HG03097 (cell line): Measurements from ENCODE around the gene PADI4.

Experiments used
- ATAC-seq: cut with Tn5 transposase; IDR thresholded peaks from one replicate; pipeline ENCODE4 v1.9.1; 2021; ENCODE audit not compliant: unreplicated experiment, low FRiP score

The PADI4 gene, protein sequence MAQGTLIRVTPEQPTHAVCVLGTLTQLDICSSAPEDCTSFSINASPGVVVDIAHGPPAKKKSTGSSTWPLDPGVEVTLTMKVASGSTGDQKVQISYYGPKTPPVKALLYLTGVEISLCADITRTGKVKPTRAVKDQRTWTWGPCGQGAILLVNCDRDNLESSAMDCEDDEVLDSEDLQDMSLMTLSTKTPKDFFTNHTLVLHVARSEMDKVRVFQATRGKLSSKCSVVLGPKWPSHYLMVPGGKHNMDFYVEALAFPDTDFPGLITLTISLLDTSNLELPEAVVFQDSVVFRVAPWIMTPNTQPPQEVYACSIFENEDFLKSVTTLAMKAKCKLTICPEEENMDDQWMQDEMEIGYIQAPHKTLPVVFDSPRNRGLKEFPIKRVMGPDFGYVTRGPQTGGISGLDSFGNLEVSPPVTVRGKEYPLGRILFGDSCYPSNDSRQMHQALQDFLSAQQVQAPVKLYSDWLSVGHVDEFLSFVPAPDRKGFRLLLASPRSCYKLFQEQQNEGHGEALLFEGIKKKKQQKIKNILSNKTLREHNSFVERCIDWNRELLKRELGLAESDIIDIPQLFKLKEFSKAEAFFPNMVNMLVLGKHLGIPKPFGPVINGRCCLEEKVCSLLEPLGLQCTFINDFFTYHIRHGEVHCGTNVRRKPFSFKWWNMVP

DNA sequence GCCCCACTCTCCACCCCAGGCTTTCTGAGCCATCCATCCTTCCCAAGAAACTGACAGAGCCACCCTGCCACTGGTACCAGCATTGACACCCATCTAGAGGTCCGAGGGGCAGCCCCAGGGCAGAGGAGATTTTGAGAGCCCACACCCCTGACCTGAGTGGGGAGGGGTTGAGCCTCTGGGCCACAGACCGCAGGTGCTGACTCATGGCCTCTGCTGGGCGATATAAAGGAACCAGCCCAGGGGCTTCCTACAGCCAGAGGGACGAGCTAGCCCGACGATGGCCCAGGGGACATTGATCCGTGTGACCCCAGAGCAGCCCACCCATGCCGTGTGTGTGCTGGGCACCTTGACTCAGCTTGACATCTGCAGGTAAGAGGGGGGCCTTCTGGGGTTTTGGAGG is at the start of gene PADI4:
TSS of gene PADI4 (plus strand) at position 252 of the 400 bp plus-strand sequence. CDS start at position 278, 26 bp downstream.
- ATAC-seq, result no peak

DNA sequence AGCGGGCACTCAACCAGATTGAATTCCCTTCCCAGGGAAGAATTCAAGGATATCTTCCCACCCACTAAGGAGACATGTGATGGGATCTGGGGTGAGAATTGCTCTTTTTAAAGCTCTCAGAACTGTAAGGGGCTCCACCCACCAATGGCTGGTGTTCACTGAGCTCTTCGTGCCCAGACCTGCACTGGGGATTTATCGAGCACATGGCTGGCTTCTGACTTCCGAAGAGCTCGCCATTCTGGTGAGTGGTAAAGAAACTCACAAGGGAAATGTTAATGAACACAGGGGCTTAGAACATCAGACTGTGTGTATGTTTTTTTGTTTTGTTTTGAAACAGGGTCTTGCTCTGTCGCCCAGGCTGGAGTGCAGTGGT is 49.3 kb upstream of the PADI4 start:
- no peak for ATAC-seq

DNA sequence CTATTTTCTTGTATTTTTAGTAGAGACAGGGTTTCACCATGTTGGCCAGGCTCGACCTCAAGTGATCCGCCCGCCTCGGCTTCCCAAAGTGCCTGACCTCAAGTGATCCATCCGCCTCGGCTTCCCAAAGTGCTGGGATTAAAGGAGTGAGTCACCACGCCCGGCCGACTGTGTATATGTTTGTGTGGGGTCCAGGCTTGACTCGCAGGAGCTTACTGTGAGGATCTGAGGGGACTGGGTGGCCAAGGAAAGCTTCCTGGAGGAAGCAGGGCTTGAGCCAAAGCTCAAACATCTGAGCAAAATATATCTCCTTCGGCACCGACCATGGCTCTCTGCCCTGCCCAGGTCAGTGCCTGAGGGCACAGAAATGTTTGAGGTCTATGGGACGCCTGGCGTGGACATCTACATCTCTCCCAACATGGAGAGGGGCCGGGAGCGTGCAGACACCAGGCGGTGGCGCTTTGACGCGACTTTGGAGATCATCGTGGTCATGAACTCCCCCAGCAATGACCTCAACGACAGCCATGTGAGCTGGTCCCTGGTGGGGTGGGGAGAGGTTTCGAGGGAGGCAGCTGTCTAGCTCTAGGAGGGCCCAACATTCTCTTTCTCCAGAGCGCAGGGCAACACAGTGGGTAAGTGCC is 48.6 kb upstream of the PADI4 start:
- no peak for ATAC-seq

DNA sequence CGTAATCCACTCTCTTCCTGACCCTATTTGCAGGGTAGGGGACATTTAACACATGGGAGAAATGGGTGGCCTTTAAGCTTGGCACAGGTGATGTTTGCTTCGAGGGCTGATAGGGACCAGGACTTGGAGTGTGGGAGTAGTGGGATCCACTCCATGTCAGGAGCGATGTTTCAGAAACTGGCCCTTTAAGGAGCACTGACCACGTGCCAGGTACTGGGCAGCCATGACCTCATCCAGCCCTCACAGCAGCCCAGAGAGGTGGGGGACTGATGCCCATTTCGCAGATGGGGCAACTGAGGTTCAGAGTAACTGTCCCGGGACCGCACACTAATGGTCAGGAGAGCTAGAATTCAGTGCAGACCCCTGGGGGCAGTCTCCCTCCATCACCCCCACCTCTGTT is 47.7 kb upstream of the PADI4 start:
- ATAC-seq, result no peak

DNA sequence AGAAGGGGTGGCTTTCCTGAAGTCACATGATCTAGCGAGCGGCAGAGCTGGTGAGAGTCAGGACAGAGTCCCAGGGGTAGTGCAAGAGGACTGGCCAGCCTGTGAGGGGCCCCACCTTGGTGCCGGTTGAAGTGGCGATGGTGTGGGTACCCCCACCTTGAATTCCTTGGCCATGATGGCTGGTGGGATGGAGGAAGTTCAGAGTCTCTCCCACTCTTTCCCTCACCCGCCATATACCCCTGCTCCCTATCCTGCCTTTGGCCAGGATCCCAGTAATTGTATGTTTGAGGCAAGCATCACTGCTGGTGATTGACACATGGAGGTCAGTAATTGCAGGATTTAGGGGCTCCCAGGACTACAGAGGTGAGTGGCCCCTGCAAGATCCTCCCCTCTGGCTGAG is 47.3 kb upstream of the PADI4 start:
- ATAC-seq, result no peak

DNA sequence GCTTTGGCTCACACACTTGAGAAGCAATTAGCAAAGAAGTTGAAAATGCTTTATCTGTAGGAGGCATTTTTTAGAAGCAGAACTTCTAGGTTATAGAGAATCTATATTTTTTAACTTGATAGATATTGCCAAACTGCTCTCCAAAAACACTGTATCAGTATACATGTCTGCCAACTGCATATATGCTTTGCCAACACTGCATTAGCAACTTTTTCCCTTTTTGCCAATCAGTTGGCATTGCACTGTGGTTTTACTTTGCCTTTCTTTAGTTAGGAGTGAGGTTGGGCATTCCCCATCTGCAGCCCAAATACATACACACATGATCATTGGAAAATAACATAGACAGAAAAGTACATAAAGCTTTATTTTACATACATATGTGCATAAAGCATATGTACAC is 44.1 kb upstream of the PADI4 start:
- no peak for ATAC-seq

DNA sequence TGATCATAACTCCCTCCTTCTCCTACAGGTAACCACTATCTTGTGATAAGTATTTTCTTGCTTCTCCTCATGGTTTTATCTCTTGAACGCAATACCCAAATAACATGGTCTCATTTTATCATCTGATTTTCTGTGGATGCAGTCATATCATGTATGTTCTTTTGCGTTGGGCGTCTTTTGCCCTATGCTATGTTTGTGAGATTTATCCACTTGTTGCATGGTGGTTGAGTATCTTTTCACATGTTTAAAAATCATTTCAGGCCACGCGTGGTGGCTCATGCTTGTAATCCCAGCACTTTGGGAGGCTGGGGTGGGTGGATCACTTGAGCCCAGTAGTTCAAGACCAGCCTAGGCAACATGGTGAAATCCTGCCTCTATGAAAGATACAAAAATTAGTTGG is 43.5 kb upstream of the PADI4 start:
- no peak for ATAC-seq

DNA sequence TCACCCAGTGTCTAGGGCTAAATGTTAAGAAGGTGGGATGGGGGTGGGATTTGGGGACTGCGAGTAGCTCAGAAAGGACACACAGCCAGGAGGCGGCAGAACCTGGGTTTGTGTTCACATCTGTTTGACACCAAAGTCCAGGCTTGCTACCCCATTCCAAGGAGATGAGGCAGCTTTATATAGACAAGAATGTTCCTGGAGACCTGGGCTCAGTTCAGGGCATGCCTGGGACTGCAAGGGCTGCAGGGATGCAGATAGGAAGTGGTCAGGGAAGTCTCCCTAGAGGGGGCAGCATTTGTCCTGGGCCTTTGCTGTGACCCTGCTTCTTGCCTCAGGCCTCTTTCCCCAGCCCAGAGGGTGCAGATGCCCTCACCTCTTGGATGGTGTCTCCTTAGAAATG is 42.8 kb upstream of the PADI4 start:
- no peak for ATAC-seq

DNA sequence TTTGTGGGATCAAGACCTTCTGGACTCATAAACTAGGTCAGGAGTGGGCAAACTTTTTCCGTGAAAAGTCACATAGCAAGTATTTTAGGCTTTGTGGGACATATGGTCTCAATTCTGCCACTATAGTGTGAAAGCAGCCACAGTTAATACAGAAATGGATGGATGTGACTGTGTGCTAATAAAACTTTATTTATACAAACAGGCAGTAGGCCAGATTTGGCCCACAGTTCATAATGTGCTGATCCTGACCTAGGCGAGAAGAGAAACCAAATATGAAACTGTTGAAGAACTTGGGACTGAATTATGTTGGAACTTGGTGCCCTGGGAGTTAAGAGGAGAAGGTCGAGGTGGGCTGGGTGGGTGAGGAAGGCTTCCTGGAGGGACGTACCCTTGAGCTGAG is 42.0 kb upstream of the PADI4 start:
- no peak for ATAC-seq

DNA sequence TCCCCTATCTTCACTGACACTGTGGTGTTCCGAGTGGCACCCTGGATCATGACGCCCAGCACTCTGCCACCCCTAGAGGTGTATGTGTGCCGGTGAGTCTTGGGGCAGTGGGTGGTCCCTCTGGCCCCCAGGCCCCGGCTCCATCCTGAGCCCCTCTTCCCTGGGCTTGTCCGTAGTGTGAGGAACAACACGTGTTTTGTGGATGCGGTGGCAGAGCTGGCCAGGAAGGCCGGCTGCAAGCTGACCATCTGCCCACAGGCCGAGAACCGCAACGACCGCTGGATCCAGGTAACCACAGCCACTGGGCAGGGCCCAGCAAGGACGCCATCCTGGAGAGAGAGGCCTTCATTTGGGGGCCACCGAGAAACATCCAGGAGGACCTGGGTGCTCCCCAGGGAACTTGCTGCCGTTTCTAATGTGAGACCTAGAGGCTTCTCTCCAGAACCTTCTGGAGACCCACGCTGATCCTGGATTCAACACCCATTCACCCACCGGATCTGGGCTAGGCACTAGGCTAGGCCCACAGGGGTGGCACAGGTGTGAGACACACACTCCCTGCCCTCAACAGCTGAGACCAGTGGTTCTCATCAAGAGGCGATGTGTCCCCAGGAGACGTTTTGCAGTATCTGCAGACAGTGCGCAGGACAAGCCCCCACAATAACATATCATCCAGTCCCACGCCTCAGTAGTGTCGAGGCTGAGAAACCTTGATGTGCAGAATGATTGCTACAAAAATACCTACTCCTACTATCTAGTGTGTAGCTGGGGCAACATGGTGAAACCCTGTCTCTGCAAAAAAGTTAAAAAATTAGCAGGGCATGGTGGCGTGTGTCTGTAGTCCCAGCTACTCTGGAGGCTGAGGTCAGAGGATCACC is 36.9 kb upstream of the PADI4 start:
- ATAC-seq, result no peak

DNA sequence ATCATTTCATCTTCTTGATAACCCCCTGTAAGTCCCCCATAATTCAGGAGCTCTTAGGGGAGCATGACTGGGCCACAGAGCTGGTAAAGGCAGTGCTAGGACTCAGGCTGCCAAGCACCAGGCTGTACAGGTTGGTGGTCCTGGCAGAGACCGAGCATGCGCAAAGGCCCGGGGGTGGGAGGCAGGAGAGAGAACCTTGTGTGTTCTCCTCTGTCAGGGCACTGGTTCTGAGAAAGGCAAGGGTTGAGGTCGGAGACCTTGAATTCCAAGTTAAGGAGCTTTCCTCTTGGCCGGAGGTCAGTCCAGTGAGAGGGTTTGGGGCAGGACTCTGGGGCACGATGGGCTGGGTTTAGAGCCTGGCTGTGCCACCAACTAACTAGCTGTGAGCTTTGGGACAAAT is 35.9 kb upstream of the PADI4 start:
- ATAC-seq, result no peak

DNA sequence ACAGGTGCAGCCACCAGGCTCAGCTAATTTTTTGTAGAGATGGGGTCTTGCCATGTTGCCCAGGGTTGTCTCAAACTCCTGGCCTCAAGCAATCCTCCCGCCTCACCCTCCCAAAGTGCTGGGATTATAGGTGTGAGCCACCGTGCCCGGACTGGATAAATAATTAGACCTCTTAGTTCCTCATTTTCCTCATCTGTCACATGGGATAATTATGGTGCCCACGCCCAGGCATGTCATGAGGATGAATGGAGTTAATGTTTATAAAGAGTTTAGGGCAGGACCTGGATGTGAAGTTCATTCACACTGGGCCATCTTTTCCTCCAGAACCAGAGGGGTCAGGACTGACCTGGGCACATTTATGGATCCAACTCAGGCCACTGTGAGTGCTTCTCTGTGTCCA is 35.4 kb upstream of the PADI4 start:
- ATAC-seq, result no peak

DNA sequence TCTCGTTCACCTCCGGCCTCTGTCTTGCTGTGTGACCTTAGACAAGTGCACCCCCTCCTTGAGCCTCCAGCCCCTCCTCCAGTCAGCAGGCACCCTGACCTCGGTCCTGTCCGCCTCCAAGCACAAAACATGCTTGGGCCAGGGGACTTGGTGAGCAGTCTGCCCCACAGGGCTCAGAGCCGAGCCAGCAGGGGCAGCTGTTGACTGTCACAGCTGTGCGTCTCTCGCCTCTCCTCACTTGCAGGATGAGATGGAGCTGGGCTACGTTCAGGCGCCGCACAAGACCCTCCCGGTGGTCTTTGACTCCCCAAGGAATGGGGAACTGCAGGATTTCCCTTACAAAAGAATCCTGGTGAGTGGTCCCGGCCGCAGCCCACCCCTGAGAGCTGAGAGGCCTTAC is 34.9 kb upstream of the PADI4 start:
- no peak for ATAC-seq

DNA sequence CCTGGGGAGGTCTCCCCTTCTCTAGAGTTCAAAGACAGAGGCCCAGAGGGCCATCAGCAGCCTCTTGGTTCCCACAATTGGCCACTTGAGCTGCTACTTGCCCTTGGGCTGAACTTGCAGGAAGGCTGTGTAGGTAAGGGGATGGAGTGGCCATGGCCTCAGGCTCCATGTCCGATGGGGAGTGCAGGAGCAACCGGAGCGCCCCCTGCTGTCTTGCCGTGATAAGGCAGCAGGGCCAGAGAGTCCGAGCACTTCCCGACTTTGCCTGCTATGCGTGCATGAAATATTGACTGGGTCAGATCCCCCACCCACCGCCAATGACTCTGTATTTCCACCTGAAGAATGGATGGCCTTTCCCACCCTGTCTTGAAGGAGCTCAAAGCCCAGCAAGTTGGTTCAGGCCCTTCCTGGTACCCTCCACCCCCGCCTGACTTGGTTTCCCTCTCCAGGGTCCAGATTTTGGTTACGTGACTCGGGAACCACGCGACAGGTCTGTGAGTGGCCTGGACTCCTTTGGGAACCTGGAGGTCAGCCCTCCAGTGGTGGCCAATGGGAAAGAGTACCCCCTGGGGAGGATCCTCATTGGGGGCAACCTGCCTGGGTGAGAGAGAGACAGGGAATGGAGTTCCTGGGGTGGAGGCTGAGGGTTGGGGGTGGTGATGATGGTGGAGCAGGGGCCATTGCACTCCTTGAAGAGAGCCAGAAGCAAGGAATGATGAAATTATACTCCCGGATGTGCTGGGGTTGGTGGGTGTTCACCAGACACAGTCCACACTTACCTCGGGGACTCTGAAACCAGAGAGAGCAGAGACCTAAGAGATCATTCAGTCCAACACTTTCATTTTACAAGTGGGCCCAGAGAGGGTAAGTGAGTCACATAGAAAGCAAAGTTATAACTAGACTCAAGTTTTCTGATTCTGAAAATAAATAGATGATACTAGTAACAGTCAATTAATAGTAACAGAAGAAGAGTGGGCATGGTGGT is 33.5 kb upstream of the PADI4 start:
- no peak for ATAC-seq

DNA sequence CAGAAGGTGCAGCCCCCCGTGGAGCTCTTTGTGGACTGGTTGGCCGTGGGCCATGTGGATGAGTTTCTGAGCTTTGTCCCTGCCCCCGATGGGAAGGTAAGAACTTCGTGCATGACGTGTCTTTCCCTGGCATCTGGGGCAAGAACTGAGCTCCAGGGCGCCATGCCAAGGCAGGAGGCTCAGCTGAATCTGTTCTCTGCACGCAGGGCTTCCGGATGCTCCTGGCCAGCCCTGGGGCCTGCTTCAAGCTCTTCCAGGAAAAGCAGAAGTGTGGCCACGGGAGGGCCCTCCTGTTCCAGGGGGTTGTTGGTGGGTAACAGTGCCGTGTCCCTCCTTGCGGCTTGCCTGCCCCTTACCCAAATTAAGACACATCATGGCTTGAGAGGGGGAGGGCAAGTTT is 31.4 kb upstream of the PADI4 start:
- no peak for ATAC-seq

DNA sequence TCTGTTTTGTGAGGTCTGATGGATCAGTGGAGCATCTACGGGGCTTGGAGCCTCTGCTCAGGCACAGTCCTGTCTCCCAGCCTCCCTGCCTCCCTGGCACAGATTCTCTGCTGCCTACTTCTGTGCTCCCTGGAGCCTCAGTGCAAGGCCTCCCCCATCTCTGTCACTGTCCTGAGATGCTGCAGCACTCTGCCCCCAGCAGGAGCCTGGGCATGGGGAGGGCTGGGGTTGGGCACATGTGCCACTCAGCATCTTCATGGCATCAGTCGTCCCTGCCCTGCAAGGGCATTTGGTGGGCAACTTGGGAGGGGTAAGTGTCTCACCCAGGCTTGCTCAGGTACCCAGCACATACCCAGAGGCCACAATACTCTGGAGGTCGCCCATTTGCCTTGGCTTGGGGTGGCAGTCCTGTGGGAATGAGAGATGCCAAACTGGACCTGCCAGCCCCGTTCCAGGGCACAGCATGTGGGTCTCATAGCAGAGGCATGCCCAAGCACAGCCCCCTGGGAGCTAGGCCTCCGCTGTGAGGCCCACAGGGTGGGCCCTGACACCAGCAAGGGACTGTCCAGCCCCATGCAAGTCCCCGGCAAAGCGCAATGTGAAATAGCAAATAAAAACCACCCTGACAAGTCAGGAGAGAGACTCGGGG is 30.4 kb upstream of the PADI4 start:
- no peak for ATAC-seq

DNA sequence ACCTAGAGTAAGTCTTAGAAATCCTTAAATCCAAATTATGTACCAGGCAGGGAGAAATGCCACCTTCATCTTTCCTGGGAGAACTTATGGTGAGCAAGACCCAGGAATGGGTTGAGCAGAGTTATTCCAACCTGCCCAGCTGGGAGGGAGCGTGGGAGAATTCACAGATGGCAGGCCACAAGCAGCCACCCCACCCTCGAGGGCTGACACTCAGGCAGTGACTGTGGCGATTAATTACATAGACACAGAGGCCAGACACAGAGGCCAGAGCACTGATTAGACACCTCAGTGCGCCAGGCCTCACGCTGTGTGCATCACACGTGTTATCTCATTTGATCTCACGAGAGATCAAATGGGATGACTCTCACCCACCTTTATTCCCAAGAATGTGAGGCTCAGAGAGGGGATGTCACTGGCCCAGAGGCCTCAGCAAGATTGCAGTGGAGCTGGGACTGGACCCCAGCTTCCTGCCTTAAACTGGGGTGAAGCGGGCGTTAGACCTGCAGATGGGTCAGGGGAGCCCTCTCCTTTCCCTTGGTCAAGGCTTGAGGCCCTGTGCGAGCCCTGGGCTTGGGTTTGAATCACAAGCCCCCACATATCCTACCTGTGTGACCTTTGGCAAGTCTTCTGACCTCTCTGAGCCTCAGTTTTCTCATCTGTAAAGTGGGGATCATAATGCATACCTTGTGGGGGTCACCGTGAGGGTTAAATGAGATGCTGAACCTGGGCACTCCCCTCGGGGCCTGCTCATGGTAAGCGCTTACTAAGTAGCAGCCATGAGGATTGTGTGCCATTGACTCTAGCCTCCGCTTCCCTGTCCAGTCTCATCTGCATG is 28.8 kb upstream of the PADI4 start:
- ATAC-seq, result no peak

DNA sequence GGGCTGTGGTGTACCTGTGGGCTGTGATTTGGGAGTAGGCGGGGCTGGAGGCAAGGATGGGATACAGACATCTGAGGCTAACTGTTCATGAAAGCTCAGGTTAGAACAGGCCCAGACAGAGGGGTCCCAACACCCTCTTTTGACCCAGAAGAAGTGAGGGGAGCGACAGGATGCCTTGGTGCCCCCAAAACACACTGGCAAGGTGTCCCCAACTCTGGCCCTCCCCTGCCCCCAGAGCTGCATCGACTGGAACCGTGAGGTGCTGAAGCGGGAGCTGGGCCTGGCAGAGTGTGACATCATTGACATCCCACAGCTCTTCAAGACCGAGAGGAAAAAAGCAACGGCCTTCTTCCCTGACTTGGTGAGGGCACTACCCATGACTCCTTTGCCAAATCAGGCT is 27.6 kb upstream of the PADI4 start:
- ATAC-seq, result no peak
